Measurements from ENCODE around the gene FBXO40.
"Not testable (repeated sequence)": the region's sequence is repeated elsewhere in the genome, so short reads cannot be mapped to it uniquely, and the experiment has no call there.

DNA sequence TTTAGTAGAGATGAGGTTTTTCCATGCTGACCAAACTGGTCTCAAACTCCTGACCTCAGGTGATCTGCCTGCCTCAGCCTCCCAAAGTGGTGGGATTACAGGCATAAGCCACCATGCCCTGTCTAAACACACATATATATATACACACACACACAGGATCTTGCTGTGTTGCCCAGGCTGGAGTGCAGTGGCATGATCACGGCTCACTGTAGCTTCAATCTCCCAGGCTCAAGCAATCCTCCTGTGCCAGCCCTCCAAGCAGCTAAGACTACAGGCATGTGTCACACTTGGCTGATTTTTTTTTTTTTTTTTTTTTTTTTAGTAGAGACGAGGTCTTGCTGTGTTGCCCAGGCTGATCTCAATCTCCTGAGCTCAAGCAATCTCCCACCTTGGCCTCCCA, 6.7 kb downstream of the FBXO40 start:
- TF ChIP-seq, protein P1, sequence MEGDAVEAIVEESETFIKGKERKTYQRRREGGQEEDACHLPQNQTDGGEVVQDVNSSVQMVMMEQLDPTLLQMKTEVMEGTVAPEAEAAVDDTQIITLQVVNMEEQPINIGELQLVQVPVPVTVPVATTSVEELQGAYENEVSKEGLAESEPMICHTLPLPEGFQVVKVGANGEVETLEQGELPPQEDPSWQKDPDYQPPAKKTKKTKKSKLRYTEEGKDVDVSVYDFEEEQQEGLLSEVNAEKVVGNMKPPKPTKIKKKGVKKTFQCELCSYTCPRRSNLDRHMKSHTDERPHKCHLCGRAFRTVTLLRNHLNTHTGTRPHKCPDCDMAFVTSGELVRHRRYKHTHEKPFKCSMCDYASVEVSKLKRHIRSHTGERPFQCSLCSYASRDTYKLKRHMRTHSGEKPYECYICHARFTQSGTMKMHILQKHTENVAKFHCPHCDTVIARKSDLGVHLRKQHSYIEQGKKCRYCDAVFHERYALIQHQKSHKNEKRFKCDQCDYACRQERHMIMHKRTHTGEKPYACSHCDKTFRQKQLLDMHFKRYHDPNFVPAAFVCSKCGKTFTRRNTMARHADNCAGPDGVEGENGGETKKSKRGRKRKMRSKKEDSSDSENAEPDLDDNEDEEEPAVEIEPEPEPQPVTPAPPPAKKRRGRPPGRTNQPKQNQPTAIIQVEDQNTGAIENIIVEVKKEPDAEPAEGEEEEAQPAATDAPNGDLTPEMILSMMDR (IDR thresholded peaks at IDR 0.05; ENCODE audit: poor library complexity), result not testable (repeated sequence)
- TF ChIP-seq EZH2 (IDR thresholded peaks at IDR 0.05; ENCODE audit: borderline replicate concordance), result not testable (repeated sequence)

Measured in hepatocyte (in vitro differentiated cells).